Fibroblast of lung (primary cell): ENCODE results near the gene CAMK1D.

Experiments used
- EZH2 ChIP-seq: IDR thresholded peaks from 2 replicates; pipeline ENCODE4 v1.5.1; 2012; ENCODE audit warnings: low read length, control low read depth, mild to moderate bottlenecking; ENCODE audit errors: missing control alignments
- TF ChIP-seq, protein P1 (sequence below), 2 donors: IDR thresholded peaks in 1 of 2; conservative IDR thresholded peaks in 1 of 2; 1 replicate in 1 of 2; 2 replicates in 1 of 2; pipeline ENCODE4 v1.5.1; 2011 to 2012; ENCODE audit warnings: low read length in 2 of 2, control low read depth in 1 of 2, inconsistent platforms in 1 of 2, low read depth in 1 of 2, mild to moderate bottlenecking in 1 of 2

DNA sequence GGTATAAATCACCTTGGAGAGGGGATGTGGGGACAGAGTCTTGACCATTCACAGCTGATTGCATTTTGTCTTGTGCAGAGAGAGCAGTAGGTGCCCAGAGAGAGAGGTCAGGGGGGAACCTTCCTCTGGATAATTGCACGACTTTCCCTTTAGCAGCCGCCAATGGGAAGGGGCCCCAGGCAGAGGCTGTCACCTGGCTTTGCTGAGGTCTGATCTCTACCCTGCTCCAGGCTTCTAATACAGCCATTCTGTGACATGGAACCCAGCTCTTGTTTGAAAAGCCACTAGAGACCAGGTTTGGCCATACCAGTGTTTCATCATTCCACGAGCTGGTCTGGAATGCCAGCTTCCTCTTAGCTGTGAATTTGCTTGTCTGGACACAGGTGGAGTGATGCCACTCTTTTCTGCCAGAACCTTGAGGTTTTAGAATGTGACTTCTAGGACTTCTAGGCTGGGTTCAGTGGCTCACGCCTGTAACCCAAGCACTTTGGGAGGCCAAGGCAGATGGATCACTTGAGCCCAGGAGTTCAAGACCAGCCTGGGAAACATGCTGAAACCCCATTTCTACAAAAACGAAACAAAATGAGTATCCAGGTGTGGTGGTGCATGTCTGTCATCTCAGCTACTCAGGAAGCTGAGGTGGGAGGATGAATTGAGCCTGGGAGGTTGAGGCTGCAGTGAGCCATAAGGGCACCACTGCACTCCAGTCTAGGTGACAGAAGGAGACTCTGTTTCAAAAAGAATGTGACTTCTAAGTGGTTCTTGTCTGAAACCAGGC, 159.9 kb downstream of the CAMK1D start:
- TF ChIP-seq, protein P1, sequence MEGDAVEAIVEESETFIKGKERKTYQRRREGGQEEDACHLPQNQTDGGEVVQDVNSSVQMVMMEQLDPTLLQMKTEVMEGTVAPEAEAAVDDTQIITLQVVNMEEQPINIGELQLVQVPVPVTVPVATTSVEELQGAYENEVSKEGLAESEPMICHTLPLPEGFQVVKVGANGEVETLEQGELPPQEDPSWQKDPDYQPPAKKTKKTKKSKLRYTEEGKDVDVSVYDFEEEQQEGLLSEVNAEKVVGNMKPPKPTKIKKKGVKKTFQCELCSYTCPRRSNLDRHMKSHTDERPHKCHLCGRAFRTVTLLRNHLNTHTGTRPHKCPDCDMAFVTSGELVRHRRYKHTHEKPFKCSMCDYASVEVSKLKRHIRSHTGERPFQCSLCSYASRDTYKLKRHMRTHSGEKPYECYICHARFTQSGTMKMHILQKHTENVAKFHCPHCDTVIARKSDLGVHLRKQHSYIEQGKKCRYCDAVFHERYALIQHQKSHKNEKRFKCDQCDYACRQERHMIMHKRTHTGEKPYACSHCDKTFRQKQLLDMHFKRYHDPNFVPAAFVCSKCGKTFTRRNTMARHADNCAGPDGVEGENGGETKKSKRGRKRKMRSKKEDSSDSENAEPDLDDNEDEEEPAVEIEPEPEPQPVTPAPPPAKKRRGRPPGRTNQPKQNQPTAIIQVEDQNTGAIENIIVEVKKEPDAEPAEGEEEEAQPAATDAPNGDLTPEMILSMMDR (conservative IDR thresholded peaks at IDR 0.05 in 1 of 2, IDR thresholded peaks at IDR 0.05 in 1 of 2; ENCODE audit: low read depth in 1 of 2, low read length in 2 of 2), result no peak
- no peak for TF ChIP-seq EZH2
